SJCRH30 (cell line): ENCODE data around the gene TTC7B. TPM values are rescaled to one million over a fixed set of nuclear protein-coding genes. Genes with fewer than 3 reads are reported as not detected.

Experiments used
- DNase-seq, 2 experiments: peaks; one replicate each; pipeline ENCODE4 v3.0.0-alpha.2; 2015 to 2020
- H3K27ac ChIP-seq: fragments of 250-450 bp; sonication (Bioruptor Pico); 2 replicates; pipeline ENCODE4 v1.5.1; 2020; ENCODE audit warnings: mild to moderate bottlenecking, moderate library complexity
- H3K27me3 ChIP-seq: fragments of 250-450 bp; sonication (Bioruptor Pico); 2 replicates; pipeline ENCODE4 v1.5.1; 2020; ENCODE audit warnings: mild to moderate bottlenecking, moderate library complexity
- H3K36me3 ChIP-seq: fragments of 250-450 bp; sonication (Bioruptor Pico); 2 replicates; pipeline ENCODE4 v1.5.1; 2020; ENCODE audit warnings: mild to moderate bottlenecking, moderate library complexity
- H3K4me1 ChIP-seq: fragments of 250-450 bp; sonication (Bioruptor Pico); 2 replicates; pipeline ENCODE4 v1.5.1; 2020; ENCODE audit warnings: mild to moderate bottlenecking, moderate library complexity
- H3K4me3 ChIP-seq: fragments of 250-450 bp; sonication (Bioruptor Pico); 2 replicates; pipeline ENCODE4 v1.5.1; 2020; ENCODE audit warnings: mild to moderate bottlenecking, moderate library complexity
- H3K9me3 ChIP-seq: fragments of 250-450 bp; sonication (Bioruptor Pico); replicated peaks from 2 replicates; pipeline ENCODE4 v1.5.1; 2020; ENCODE audit warnings: mild to moderate bottlenecking, moderate library complexity
- total RNA-seq: library from RNA; depleted of rRNA; stranded (reverse); fragments of >200 nt; shearing (Covaris generic); gene quantifications from 2 replicates; pipeline ENCODE4 v1.2.3, GENCODE V29; 2014

TTC7B gene
- total RNA-seq, 1 experiment from 2014 or later: 45.9 TPM

GRCh38 chr14:90601563-90601962 lies 214.7 kb downstream of the TTC7B start:
- no peak overlapping the region for H3K4me3 ChIP-seq
- no peak for DNase-seq
- H3K4me1 ChIP-seq: peaks cover 11% of the 10 kb centered on the region
- H3K27me3 ChIP-seq: no peaks in the 10 kb centered on the region
- H3K36me3 ChIP-seq: no peaks in the 10 kb centered on the region
- H3K27ac ChIP-seq: no peak overlapping the region
- no peaks in the 10 kb centered on the region for H3K9me3 ChIP-seq

GRCh38 chr14:90600619-90601018 lies 215.6 kb downstream of the TTC7B start:
- H3K4me1 ChIP-seq: peaks cover 11% of the 10 kb centered on the region

GRCh38 chr14:90599748-90600507 lies 216.3 kb downstream of the TTC7B start:
- no peak overlapping the region for H3K27ac ChIP-seq

More at GRCh38 chr14:90600619-90601018, 215.6 kb downstream of the TTC7B start:
- no peaks in the 10 kb centered on the region for H3K27me3 ChIP-seq
- no peak overlapping the region for H3K27ac ChIP-seq
- H3K9me3 ChIP-seq: no peaks in the 10 kb centered on the region
- no peak for DNase-seq
- H3K4me3 ChIP-seq: no peak overlapping the region
- no peaks in the 10 kb centered on the region for H3K36me3 ChIP-seq

DNA sequence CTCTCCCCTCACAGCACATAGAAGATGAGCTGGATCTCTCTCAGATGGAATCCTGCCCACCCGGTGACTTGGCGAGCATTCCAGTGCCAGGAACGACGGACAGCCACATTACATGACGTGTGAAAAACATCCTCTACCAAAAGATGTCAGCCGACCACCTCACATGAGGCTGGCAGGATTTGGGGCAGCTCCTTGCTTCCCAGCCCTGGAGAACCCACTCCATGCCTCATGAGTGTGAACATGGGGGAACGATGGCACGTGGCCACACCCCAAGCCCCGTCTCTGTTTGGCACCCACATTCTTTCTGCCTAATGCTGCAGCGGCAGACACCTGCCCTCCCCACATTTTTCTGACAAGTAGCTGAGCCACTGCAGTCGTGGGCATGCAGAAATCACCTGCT lies 216.9 kb downstream of the TTC7B start:
- H3K9me3 ChIP-seq: no peaks in the 10 kb centered on the region
- peaks cover 10% of the 10 kb centered on the region for H3K4me1 ChIP-seq
- no peak for DNase-seq
- no peaks in the 10 kb centered on the region for H3K36me3 ChIP-seq
- H3K4me3 ChIP-seq: no peak overlapping the region
- no peak overlapping the region for H3K27ac ChIP-seq
- H3K27me3 ChIP-seq: no peaks in the 10 kb centered on the region

More at GRCh38 chr14:90599748-90600507, 216.3 kb downstream of the TTC7B start:
- Histone ChIP-seq H3K4me1 (peaks cover 11% of the 10 kb centered on the region), H3K27me3 (no peaks in the 10 kb centered on the region), H3K4me3 (no peak overlapping the region), H3K36me3 (no peaks in the 10 kb centered on the region), H3K9me3 (no peaks in the 10 kb centered on the region)
- no peak for DNase-seq

DNA sequence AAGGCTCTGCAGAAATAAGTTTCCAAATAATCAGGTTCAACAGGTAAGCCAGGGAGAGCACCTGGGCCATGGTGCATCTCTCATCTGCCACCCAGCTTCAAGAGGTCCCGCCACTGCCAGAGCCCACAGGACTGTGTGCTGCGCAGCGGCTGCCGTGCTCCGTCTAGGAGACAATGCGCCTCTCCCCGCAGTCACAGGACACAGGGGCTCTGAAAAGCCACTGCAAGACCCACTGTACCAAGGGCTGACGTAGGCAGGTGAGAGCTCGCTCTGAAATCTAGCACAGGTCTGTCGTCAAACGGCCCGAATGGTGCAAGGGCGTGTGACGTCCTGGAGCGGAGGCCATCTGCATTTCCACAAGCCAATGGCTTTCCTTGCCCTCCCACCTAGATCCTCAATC lies 218.3 kb downstream of the TTC7B start:
- H3K27ac ChIP-seq: no peak overlapping the region
- peaks cover 11% of the 10 kb centered on the region; the same call in 1 of the 2 replicates for H3K4me1 ChIP-seq
- H3K27me3 ChIP-seq: no peaks in the 10 kb centered on the region
- no peak for DNase-seq
- H3K36me3 ChIP-seq: no peaks in the 10 kb centered on the region
- H3K9me3 ChIP-seq: no peaks in the 10 kb centered on the region
- no peak overlapping the region for H3K4me3 ChIP-seq

DNA sequence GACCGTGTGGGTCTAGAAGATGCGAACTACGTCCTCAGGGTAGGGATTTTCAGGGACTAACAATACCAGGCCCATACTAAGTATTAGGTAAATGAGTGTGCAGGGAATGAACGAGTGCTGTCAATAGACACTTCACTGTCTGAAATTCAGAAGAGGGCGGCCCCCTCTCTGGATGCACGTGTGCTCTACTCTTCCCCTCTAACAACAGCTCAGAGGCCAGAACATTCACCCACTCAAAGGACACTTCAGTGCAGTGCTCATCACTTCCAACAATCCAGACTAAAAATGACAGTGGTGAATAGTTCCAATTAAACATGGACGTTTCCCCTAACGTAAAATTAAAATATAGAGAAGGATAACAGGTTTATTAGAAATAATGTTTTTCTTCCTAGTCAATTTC lies 219.5 kb downstream of the TTC7B start:
- H3K4me1 ChIP-seq: peaks cover 9% of the 10 kb centered on the region; the same call in 1 of the 2 replicates
- no peaks in the 10 kb centered on the region for H3K36me3 ChIP-seq
- no peaks in the 10 kb centered on the region for H3K27me3 ChIP-seq
- H3K27ac ChIP-seq: no peak overlapping the region
- no peaks in the 10 kb centered on the region for H3K9me3 ChIP-seq
- no peak overlapping the region for H3K4me3 ChIP-seq
- no peak for DNase-seq

DNA sequence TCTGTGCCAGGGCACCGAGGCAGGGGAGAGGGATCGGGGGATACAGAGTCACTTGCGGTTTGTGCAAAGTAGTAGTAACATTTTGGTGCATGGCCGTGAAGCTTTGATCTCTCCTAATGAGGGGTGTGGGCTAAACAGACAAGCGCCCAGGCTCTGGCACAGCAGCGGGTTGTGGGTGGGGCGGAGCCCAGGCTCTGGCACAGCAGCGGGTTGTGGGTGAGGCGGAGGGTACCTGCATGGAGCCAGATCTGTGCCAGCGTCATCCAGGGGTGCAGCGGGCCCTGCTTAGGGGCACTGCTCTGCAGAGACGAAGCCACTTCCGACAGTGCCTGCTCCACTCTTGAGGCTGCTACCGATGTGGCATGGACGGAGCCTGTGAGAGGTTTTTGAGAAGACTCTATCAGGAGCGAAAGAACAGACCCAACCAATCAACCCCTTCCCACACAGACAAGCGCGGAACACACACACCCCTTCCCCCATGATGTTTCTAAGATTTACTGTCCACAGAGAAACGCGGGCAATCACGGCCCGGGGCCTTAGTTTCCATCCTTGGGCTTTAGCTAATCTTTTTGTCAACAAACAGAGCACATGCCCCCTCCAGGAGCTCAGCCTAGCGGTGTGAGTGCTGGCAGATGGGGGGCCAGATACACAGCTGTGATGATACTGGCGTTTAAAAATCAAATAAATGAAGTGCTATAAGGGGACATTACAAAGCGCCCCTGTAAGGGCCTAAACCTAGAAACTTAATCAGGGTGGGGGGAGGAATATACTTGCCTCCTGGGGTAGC lies 222.8 kb downstream of the TTC7B start:
- Histone ChIP-seq H3K36me3 (no peaks in the 10 kb centered on the region), H3K9me3 (no peaks in the 10 kb centered on the region), H3K27me3 (no peaks in the 10 kb centered on the region), H3K4me3 (no peak overlapping the region), H3K27ac (no peak overlapping the region), H3K4me1 (peaks cover 9% of the 10 kb centered on the region; the same call in 1 of the 2 replicates)
- peak; percentile 45 to 57 for DNase-seq

- Histone ChIP-seq H3K9me3 (no peaks in the 10 kb centered on the region), H3K27me3 (no peaks in the 10 kb centered on the region), H3K36me3 (no peaks in the 10 kb centered on the region), H3K4me3 (no peak overlapping the region), H3K27ac (no peak overlapping the region), H3K4me1 (peaks cover 9% of the 10 kb centered on the region; the same call in 1 of the 2 replicates)
- no peak for DNase-seq
Observed at GRCh38 chr14:90592655-90593054, 223.6 kb downstream of the TTC7B start.

DNA sequence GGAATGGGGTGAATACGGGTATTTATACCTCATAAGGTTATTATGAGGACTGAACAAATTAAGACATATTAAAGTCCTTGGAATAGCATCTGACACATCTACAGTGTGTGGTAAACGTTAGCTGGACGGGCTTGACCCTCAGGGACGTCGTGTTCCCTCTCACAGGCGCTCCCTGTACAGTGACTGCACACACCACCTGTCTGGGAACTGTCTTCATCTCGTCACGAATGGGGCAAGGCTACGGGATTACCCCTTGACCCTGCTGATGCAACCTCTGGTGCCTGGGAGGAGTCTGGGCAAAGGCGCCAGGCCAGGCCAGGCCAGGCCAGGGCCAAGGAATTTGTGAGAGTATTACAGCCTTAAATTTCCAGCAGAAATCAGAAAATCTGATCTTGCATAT lies 228.3 kb downstream of the TTC7B start:
- H3K4me1 ChIP-seq: no peaks in the 10 kb centered on the region
- no peak for DNase-seq
- H3K9me3 ChIP-seq: no peaks in the 10 kb centered on the region
- no peaks in the 10 kb centered on the region for H3K27me3 ChIP-seq
- no peak overlapping the region for H3K27ac ChIP-seq
- H3K36me3 ChIP-seq: no peaks in the 10 kb centered on the region
- H3K4me3 ChIP-seq: no peak overlapping the region

DNA sequence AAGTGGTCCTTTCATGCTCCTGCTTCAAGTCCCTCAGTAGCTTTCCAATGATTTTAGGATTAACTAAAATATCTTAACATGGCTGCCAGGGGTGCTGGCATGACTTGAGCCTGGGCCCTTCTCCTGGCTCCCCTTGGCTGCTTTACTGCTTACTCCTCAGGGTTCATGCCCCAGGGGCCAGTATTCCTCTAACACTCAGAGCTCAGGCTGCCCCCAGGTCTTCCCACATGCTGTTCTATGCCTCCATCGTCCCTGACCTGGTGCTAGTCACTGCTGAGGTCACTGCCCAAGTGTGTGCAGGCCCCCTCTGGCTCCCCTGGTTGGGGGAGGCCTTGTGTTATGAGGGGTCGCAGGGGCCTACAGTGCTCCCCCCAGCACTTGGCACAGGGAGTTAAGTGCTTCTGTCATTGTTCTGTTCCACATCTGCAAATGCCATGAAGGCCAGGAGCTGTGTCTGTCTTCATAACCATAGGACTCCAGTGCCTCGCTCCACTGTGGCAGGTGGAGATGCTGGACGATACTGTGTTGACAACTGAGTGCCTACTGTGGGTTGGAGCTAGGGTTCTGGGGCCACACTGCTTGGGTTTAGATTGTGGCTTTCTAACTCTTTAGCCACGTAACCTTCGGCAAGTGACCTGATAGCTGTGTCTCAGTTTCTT lies 228.8 kb downstream of the TTC7B start:
- Histone ChIP-seq H3K27ac (no peak overlapping the region), H3K36me3 (no peaks in the 10 kb centered on the region), H3K27me3 (no peaks in the 10 kb centered on the region), H3K9me3 (no peaks in the 10 kb centered on the region), H3K4me3 (no peak overlapping the region), H3K4me1 (no peaks in the 10 kb centered on the region)
- no peak for DNase-seq

DNA sequence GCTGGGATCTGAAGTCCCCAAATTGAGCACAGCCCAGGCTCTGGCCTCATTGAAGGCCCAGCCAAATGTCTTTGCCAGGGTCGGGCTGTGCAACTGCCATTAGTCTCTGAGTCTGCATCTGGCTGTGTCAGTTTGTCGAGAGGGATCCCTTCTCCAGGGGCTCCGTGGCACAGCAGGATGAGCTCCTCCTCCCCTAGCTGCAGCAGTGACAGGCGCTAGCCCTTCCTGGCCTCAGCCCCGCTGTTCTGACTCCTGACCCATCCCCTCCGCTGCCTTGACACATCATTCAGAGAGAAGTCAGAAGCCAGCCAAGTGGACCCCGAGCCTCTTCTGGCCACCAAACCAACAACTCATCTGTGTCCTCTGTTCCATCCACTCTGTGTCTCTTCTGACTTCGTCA lies 231.1 kb downstream of the TTC7B start:
- 0 out of 2 replicates have a peak, but pooled peaks cover 4% of the 10 kb centered on the region for H3K4me1 ChIP-seq
- no peaks in the 10 kb centered on the region for H3K36me3 ChIP-seq
- H3K4me3 ChIP-seq: no peak overlapping the region
- no peak for DNase-seq
- no peak overlapping the region for H3K27ac ChIP-seq
- no peaks in the 10 kb centered on the region for H3K9me3 ChIP-seq
- H3K27me3 ChIP-seq: no peaks in the 10 kb centered on the region

DNA sequence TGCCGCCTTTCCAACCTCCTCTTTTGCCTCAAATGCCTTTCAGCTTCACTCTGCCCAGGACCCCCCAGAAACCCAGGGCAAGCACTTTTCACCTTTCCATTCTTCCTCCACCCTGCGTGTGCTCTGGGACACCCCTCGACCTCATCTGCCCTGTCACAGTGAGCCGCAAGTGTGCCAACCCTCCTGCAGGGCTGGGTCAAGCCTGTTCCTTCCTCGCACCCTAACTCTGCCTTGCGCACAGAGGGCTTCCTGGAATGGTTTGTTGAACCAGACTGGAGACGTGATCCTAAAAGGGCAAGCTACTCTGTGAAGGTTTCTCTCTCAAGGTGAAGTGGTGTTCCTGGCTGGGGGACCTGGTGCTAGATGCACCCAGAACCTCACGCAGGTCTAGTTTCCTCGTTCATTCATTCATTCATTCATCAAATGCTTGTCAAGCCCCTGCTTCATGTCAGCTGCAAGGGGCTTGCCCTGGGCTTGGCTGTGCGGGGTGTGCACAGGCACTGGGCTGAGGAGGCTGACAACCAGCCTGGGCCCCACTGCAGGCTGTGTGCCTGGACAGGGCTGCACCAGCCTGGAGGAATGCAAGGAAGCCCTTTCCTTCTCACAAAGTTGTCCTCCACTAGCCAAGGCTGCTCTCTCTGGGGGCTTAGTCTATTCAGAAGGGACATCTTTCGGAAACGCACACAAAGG lies 232.2 kb downstream of the TTC7B start:
- Histone ChIP-seq H3K36me3 (no peaks in the 10 kb centered on the region), H3K27ac (no peak overlapping the region), H3K4me1 (0 out of 2 replicates have a peak, but pooled peaks cover 4% of the 10 kb centered on the region), H3K9me3 (no peaks in the 10 kb centered on the region), H3K4me3 (no peak overlapping the region), H3K27me3 (no peaks in the 10 kb centered on the region)
- DNase-seq: no peak

DNA sequence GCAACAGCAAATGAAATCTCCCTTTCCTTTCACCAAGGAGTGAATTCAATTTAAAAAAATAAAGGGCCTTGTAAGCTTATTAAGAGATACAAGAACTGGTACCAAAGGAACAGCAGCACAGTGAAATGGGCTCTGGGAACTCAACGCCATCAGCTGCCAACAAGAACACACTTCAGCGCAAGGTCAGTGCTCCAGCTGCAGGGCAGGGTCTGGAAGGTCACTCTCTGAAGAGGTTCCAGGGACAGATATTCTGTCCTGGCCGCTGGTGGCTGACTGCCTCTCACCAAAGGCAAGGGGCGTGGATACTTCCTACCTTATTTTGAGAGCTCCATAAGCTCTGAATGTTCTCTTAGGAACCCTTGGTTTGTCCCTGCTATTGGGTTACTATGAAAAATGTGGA lies 232.8 kb downstream of the TTC7B start:
- no peaks in the 10 kb centered on the region for H3K36me3 ChIP-seq
- no peak overlapping the region for H3K4me3 ChIP-seq
- H3K27me3 ChIP-seq: no peaks in the 10 kb centered on the region
- no peak overlapping the region for H3K27ac ChIP-seq
- H3K4me1 ChIP-seq: peaks cover 6% of the 10 kb centered on the region; the same call in 1 of the 2 replicates
- no peak for DNase-seq
- H3K9me3 ChIP-seq: no peaks in the 10 kb centered on the region

DNA sequence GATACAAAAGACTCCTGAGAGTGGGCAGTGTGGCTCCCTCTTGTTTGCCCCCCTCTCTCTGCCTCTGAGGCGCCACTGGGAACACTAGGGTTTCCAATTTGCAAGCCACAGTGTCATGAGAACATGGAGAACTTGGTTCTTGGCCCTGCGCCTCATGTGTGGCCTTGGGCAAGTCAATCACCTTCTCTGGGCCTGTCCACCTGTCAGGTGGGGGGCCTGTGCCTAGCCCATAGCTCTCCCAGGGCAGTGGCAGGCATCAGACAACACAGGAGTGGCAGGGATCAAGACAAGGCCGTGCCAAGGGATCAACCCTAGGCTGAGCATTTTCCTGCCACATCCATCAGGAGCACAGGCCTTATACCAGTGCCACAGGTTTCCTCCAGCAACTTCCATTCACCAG lies 234.1 kb downstream of the TTC7B start:
- Histone ChIP-seq H3K36me3 (no peaks in the 10 kb centered on the region), H3K4me3 (no peak overlapping the region)
- DNase-seq: no peak

More for the DNA sequence above, 234.1 kb downstream of the TTC7B start:
- no peaks in the 10 kb centered on the region for H3K9me3 ChIP-seq
- H3K4me1 ChIP-seq: peaks cover 13% of the 10 kb centered on the region; the same call in 1 of the 2 replicates
- H3K27ac ChIP-seq: no peak overlapping the region
- no peaks in the 10 kb centered on the region for H3K27me3 ChIP-seq
